C4-2B (cell line): ENCODE data around the gene TCF12.

Source experiments
- H3K27ac ChIP-seq: fragments of 450-650 bp; 2 replicates; pipeline ENCODE4 v1.5.1; 2017
- ZFX ChIP-seq: fragments of 450-650 bp; IDR thresholded peaks from 2 replicates; pipeline ENCODE4 v1.6.1; 2017
- TF ChIP-seq, protein P1 (sequence below): fragments of 450-650 bp; conservative IDR thresholded peaks from 2 replicates; pipeline ENCODE4 v1.5.1; 2017; ENCODE audit warnings: mild to moderate bottlenecking

Gene TCF12

DNA sequence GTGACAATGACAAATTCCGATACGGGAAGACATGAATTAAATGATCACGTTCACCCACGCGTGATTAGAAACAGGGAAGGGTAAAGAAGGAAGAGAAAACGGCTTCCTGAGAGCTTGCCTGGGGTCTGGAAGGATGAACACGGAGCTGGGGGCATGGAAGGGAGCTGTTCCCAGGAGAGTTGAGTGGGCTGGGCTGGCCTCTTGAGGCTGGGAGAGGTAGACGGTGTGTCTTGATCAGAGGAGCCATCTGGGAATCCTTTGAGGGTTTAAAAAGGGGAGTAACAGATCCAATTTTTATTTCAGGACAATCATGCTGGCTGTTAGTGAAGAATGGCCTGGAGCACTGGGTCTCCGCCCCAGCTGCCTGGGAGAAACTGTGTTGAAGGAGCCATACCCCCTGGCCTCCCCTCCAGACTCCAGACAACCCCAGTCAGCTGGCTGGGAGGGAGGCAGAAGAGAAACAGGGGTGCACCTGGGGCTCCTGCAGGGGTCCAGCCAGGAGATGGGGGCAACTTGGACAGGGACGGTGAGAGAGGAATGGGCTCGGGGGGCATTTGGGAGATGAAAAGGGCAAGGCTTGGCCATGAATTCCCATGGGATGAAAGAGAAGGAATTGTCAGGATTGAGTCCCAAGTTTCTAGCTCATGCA, 404.3 kb downstream of the TCF12 start:
- TF ChIP-seq, protein P1, sequence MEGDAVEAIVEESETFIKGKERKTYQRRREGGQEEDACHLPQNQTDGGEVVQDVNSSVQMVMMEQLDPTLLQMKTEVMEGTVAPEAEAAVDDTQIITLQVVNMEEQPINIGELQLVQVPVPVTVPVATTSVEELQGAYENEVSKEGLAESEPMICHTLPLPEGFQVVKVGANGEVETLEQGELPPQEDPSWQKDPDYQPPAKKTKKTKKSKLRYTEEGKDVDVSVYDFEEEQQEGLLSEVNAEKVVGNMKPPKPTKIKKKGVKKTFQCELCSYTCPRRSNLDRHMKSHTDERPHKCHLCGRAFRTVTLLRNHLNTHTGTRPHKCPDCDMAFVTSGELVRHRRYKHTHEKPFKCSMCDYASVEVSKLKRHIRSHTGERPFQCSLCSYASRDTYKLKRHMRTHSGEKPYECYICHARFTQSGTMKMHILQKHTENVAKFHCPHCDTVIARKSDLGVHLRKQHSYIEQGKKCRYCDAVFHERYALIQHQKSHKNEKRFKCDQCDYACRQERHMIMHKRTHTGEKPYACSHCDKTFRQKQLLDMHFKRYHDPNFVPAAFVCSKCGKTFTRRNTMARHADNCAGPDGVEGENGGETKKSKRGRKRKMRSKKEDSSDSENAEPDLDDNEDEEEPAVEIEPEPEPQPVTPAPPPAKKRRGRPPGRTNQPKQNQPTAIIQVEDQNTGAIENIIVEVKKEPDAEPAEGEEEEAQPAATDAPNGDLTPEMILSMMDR = no peak
- TF ChIP-seq ZFX = no peak
- H3K27ac ChIP-seq = no peak overlapping the region

DNA sequence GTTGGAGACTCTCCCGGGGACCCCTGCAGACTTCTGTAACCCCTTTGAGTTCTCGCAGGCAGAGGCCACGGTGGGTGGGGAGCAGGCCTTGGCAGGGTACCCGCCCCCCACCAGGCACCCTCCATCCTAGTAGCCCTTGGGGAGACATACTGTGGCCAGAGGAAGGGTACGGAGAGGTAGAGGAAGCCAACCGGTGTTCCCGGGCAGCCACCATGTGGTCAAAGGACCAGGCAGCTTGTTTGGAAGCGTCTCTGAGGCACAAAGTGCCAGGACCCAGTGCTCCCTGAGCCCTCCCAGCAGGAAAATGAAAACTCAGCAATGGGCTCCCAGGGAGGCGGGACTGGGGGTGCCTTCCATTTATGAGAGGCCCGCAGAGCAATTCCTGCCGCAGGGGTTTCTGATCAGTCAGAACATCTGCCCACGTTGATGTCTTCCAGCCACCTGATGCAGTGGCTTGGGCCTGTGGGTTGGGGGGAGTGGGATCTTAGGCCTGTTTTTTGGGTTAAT, 404.9 kb downstream of the TCF12 start:
- no peak overlapping the region for H3K27ac ChIP-seq
- TF ChIP-seq, protein P1 = no peak
- no peak for TF ChIP-seq ZFX

DNA sequence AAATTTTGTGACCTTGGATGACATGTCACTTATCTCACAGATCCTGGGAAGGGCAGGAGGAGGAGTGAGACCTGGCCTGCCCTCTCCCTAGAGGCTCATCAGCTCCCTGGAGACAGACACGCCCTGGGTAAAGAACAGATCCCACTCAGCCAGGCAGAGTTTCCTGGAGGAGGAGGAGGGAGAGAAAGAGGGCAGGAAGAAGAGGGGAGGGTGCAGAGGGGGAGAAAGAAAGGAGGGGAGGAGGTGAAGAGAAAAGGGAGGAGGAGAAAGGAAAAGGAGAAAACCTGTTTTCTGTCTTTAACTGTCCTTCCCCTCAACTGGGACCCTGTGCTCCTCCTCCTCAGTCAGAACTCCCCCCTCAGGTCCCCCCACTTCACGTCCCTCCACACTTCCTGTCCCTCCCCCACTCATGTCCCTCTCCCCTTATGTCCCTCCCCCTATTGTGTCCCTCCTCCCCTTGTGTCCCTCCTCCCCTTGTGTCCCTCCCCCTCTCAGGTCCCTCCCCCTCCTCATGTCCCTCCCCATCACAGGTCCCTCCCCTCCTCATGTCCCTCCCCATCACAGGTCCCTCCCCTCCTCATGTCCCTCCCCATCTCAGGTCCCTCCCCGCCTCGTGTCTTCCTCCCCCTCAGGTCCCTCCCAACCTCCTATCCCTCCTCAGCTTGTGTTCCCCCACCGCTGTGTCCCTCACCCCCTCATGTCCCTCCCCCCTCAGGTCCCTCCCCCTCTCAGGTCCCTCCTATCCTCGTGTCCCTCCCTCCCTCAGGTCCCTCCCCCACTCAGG, 405.6 kb downstream of the TCF12 start:
- H3K27ac ChIP-seq = no peak overlapping the region
- TF ChIP-seq, protein P1 = no peak

DNA sequence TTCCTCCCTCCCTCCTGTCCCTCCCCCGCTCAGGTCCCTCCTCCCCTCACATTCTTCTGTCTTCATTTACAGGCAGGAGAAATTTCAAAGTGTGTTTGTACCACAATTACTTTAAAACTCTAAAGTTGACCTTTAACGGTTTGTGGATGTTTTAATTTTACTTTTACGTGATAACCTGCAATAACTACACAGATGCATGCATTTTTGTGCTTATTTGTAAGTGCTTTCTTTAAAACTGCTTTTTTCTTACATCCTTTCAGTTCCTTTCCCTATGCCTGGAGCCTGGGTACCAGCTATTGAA, 406.1 kb downstream of the TCF12 start:
- no peak overlapping the region for H3K27ac ChIP-seq
- TF ChIP-seq, protein P1 = no peak

DNA sequence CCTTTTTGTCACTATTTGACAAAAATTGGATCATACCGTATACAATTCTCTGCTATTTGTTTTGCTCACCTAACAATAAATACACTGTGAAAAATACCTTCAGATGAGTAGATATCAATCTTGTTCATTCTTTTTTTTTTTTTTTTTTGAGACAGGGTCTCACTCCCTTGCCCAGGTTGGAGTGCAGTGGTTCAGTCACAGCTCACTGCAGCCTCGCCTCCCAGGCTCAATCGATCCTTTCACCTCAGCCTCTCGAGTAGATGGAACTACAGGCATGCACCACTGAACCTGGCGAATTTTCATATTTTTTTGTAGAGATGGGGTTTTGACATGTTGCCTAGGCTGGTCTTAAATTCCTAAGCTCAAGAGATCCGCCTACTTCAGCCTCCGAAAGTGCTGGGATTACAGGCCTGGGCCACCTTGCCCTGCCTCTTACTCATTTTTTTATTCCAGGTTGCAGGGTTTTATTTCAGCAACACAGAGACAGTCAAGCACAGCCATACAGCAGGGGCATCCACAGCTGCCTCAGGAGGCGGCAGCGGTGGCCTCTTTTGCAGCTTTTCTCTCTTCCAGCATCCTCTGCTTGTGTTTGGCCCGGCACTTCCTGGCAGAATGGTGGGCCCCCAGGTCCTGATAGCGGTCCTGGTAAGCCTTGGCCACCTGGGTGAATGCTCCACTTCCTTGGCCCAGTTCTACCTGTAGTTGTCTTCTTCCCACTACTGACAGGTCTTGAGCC, 406.7 kb downstream of the TCF12 start:
- TF ChIP-seq, protein P1 = no peak
- no peak for TF ChIP-seq ZFX
- no peak overlapping the region for H3K27ac ChIP-seq

DNA sequence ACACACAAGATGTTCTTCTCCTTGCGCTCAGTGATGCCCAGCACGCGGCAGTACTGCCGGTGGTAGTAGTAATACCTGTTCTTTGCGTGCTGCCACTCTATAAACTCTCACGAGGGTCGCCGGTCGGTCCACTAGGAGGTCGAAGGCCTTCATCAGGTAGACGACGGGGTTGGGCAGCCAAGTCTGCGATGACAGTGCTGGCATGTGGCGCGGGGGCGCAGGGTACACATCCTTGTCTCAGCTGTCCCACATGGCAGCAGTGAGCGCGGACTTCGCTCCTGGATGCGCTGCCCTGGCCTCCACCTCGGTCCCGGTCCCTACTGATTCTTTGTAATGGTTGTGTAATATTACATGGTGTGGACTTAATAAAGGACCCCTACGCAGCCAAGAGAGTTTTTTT, 407.8 kb downstream of the TCF12 start:
- TF ChIP-seq ZFX = no peak
- TF ChIP-seq, protein P1 = no peak
- H3K27ac ChIP-seq = no peak overlapping the region

DNA sequence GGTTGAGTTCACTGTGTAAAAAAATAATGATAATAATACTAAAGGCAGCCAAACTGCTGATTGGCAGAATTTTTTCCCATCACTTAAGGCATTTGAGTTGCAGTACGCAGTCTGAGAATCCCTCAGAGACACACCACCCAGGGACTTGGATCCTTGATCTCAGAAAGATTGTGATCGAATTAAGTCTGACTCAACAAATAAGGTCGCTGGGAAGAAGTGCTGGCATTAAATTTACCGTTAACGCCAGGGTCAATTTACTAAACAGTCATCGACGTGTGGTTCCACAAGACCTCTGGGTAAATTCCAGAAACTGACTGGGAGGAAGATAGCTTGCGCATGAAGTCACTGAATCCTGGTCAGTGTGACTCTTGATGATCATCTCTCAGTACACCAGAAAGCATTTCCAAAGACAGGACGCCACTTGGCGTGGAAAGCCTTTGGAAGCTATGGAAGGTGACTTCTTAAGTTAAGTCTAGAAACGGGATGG, 409.6 kb downstream of the TCF12 start:
- H3K27ac ChIP-seq = no peak overlapping the region
- TF ChIP-seq, protein P1 = no peak
- TF ChIP-seq ZFX = no peak
